Measurements from ENCODE around the gene CSNK1E. TPM values are rescaled to one million over a fixed set of nuclear protein-coding genes. Genes with fewer than 3 reads are reported as not detected.

The CSNK1E gene
- total and polyA plus RNA-seq, 2 experiments from 2014 or later: 85.8 to 123 TPM

DNA sequence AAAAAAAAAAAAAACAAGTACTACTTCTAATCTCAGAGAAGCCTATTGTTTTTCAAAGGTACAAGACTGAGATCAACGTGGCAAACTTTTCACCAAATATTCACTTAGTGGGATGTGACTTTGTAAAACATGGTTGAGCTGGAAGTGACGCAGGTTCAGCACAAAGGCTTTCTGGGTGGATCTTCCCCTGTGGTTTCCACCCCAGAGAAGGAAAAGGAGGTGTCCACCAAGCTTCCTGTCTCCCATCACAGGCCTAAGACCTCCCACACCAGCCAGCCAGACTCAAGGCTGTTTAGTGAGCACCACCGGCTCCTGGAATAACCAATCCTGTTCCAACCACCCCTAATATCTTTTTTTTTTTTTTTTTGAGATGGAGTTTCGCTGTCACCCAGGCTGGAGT, 50.1 kb downstream of the CSNK1E start:
- H3K27me3 ChIP-seq: no peaks in the 10 kb centered on the region
- no peak for TF ChIP-seq EZH2phosphoT487 (IDR thresholded peaks at IDR 0.05; ENCODE audit: low read depth, severe bottlenecking, unreplicated experiment)
- TF ChIP-seq EZH2 (IDR thresholded peaks at IDR 0.05; ENCODE audit: borderline replicate concordance): no peak
- TF ChIP-seq, protein P1, sequence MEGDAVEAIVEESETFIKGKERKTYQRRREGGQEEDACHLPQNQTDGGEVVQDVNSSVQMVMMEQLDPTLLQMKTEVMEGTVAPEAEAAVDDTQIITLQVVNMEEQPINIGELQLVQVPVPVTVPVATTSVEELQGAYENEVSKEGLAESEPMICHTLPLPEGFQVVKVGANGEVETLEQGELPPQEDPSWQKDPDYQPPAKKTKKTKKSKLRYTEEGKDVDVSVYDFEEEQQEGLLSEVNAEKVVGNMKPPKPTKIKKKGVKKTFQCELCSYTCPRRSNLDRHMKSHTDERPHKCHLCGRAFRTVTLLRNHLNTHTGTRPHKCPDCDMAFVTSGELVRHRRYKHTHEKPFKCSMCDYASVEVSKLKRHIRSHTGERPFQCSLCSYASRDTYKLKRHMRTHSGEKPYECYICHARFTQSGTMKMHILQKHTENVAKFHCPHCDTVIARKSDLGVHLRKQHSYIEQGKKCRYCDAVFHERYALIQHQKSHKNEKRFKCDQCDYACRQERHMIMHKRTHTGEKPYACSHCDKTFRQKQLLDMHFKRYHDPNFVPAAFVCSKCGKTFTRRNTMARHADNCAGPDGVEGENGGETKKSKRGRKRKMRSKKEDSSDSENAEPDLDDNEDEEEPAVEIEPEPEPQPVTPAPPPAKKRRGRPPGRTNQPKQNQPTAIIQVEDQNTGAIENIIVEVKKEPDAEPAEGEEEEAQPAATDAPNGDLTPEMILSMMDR (IDR thresholded peaks at IDR 0.05; ENCODE audit: poor library complexity): no peak
- 78% methylated on average over 3 of the region's 4 CpGs for WGBS (ENCODE audit: low lambda C conversion rate, missing lambda C conversion rate)
- peaks cover 30% of the 10 kb centered on the region for H3K4me1 ChIP-seq (ENCODE audit: insufficient read depth)
- peaks cover 79% of the 10 kb centered on the region for H4K20me1 ChIP-seq (ENCODE audit: insufficient read depth, poor library complexity, severe bottlenecking)
- no peaks in the 10 kb centered on the region for H3K36me3 ChIP-seq (replicated peaks; ENCODE audit: insufficient read depth, low read depth)
- no peak overlapping the region for H2AFZ ChIP-seq
- peaks cover 100% of the 10 kb centered on the region for H3K79me2 ChIP-seq
- no peak overlapping the region for H3K27ac ChIP-seq
- no peak overlapping the region for H3K4me2 ChIP-seq
- DNase-seq (ENCODE audit: low spot score): no peak
- no peak overlapping the region for H3K4me3 ChIP-seq
- no peaks in the 10 kb centered on the region for H3K9me2 ChIP-seq (replicated peaks; ENCODE audit: insufficient read depth)
- no peaks in the 10 kb centered on the region for H3K9me3 ChIP-seq (ENCODE audit: low read depth)

DNA sequence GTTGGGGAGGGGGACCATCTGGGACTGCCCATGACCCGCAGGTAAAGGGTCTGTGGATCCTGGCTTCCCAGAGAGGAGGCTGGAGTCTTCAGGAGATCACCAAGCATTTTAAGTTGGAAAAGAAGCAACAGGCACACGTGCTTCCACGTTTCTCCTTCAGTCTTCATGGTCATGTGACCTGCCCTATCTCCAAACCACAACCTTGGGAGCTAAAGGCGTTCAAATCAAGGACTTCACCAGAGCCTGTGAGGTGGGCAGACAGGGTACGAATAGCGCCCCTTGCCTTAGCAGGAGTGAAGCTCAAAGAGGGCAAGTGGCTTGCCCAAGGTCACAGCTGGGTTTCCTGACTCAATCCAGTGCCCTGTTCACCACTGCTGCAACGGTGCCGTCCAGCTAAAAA, 51.1 kb downstream of the CSNK1E start:
- Histone ChIP-seq H3K9me3 (ENCODE audit: low read depth) (no peaks in the 10 kb centered on the region), H4K20me1 (ENCODE audit: insufficient read depth, poor library complexity, severe bottlenecking) (peaks cover 74% of the 10 kb centered on the region), H2AFZ (no peak overlapping the region), H3K27ac (peak overlapping the region; percentile 58), H3K9me2 (replicated peaks; ENCODE audit: insufficient read depth) (no peaks in the 10 kb centered on the region), H3K27me3 (no peaks in the 10 kb centered on the region), H3K4me1 (ENCODE audit: insufficient read depth) (peaks cover 27% of the 10 kb centered on the region), H3K4me3 (no peak overlapping the region), H3K79me2 (peaks cover 100% of the 10 kb centered on the region), H3K4me2 (no peak overlapping the region), H3K36me3 (replicated peaks; ENCODE audit: insufficient read depth, low read depth) (no peaks in the 10 kb centered on the region)
- no peak for DNase-seq (ENCODE audit: low spot score)
- WGBS (ENCODE audit: low lambda C conversion rate, missing lambda C conversion rate): 57% methylated on average over 8 of the region's 8 CpGs
- TF ChIP-seq EZH2phosphoT487 (IDR thresholded peaks at IDR 0.05; ENCODE audit: low read depth, severe bottlenecking, unreplicated experiment) (no peak), EZH2 (IDR thresholded peaks at IDR 0.05; ENCODE audit: borderline replicate concordance) (no peak)
- TF ChIP-seq, protein P1 (IDR thresholded peaks at IDR 0.05; ENCODE audit: poor library complexity): no peak

DNA sequence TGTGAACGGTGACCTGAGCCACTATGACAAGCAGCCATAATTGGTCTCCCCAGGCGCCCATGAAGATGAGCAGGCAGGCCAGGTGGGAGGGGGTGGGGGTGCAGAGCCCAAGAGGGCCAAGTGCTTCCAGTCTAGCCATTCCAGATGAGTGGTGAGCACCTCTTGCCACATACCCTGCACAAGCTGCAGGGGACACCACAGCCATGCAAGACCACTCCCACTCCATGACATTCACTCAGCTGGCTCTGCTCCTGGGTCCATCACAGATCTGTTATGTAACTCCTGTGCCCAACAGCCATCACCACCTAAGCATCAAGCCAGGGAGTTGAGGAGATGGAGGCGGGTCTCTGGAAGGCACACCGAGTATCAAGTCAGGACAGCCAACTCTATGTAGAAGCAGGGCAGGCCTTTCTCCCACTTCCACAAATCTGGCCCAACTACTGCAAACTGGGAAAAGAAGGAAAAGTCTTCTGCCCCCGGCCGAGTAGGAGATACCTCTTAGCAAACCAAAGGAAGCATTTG, 52.9 kb downstream of the CSNK1E start:
- no peak overlapping the region for H3K27ac ChIP-seq
- H3K4me2 ChIP-seq: no peak overlapping the region
- H3K79me2 ChIP-seq: peaks cover 100% of the 10 kb centered on the region
- no peak for TF ChIP-seq EZH2 (IDR thresholded peaks at IDR 0.05; ENCODE audit: borderline replicate concordance)
- no peak for TF ChIP-seq EZH2phosphoT487 (IDR thresholded peaks at IDR 0.05; ENCODE audit: low read depth, severe bottlenecking, unreplicated experiment)
- TF ChIP-seq, protein P1 (IDR thresholded peaks at IDR 0.05; ENCODE audit: poor library complexity): no peak
- peaks cover 56% of the 10 kb centered on the region for H4K20me1 ChIP-seq (ENCODE audit: insufficient read depth, poor library complexity, severe bottlenecking)
- H3K9me2 ChIP-seq (replicated peaks; ENCODE audit: insufficient read depth): no peaks in the 10 kb centered on the region
- H3K4me3 ChIP-seq: no peak overlapping the region
- no peak overlapping the region for H2AFZ ChIP-seq
- no peaks in the 10 kb centered on the region for H3K27me3 ChIP-seq
- no peaks in the 10 kb centered on the region for H3K36me3 ChIP-seq (replicated peaks; ENCODE audit: insufficient read depth, low read depth)
- 90% methylated on average over 6 of the region's 6 CpGs for WGBS (ENCODE audit: low lambda C conversion rate, missing lambda C conversion rate)
- no peak for DNase-seq (ENCODE audit: low spot score)
- H3K9me3 ChIP-seq (ENCODE audit: low read depth): no peaks in the 10 kb centered on the region
- H3K4me1 ChIP-seq (ENCODE audit: insufficient read depth): peaks cover 22% of the 10 kb centered on the region
